Measurements from ENCODE around the gene DIP2B. TPM values are rescaled to one million over a fixed set of nuclear protein-coding genes. Genes with fewer than 3 reads are reported as not detected.
A peak's percentile ranks its signal among the peaks of the same experiment; 100 is the strongest.

The DIP2B gene
- total and polyA plus RNA-seq, 2 of the 13 experiments (the other 11 are each of a cell fraction or from before 2014, with no cell fraction given): 32.1 to 35.8 TPM

DNA sequence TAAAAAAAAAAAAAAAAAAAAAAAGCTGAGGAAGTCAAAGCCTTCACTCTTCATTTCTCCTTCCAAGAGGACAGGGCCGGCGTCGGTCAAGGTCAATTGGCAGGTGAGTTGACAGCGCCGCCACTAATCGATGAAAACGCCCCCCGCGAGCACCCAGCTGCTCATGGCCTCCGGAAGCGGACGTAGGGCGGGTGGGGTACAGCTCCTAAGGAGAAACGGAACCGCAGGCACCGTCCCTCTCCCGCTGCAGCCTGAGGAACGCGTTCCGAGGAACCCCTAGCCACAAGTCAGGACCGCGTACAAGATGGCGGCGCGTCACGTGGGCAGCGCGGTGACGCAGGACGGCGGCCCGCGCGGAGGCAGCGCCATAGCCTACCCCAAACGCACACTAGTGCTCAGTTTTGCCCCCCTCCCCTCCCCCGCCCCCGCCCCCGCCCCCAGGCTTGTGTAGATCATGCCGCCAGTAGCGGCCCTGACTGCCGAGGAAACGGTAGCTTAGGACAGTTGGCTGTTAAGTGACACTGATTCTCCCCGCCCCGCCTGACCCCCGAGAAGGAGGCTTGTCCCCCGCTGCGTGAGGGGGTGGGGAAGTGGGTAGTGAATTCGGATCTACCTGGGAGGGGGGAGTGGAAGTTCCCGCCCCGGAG, 259.0 kb downstream of the DIP2B start, which contains the start of gene ATF1 (continued):
- TF ChIP-seq, protein P1, sequence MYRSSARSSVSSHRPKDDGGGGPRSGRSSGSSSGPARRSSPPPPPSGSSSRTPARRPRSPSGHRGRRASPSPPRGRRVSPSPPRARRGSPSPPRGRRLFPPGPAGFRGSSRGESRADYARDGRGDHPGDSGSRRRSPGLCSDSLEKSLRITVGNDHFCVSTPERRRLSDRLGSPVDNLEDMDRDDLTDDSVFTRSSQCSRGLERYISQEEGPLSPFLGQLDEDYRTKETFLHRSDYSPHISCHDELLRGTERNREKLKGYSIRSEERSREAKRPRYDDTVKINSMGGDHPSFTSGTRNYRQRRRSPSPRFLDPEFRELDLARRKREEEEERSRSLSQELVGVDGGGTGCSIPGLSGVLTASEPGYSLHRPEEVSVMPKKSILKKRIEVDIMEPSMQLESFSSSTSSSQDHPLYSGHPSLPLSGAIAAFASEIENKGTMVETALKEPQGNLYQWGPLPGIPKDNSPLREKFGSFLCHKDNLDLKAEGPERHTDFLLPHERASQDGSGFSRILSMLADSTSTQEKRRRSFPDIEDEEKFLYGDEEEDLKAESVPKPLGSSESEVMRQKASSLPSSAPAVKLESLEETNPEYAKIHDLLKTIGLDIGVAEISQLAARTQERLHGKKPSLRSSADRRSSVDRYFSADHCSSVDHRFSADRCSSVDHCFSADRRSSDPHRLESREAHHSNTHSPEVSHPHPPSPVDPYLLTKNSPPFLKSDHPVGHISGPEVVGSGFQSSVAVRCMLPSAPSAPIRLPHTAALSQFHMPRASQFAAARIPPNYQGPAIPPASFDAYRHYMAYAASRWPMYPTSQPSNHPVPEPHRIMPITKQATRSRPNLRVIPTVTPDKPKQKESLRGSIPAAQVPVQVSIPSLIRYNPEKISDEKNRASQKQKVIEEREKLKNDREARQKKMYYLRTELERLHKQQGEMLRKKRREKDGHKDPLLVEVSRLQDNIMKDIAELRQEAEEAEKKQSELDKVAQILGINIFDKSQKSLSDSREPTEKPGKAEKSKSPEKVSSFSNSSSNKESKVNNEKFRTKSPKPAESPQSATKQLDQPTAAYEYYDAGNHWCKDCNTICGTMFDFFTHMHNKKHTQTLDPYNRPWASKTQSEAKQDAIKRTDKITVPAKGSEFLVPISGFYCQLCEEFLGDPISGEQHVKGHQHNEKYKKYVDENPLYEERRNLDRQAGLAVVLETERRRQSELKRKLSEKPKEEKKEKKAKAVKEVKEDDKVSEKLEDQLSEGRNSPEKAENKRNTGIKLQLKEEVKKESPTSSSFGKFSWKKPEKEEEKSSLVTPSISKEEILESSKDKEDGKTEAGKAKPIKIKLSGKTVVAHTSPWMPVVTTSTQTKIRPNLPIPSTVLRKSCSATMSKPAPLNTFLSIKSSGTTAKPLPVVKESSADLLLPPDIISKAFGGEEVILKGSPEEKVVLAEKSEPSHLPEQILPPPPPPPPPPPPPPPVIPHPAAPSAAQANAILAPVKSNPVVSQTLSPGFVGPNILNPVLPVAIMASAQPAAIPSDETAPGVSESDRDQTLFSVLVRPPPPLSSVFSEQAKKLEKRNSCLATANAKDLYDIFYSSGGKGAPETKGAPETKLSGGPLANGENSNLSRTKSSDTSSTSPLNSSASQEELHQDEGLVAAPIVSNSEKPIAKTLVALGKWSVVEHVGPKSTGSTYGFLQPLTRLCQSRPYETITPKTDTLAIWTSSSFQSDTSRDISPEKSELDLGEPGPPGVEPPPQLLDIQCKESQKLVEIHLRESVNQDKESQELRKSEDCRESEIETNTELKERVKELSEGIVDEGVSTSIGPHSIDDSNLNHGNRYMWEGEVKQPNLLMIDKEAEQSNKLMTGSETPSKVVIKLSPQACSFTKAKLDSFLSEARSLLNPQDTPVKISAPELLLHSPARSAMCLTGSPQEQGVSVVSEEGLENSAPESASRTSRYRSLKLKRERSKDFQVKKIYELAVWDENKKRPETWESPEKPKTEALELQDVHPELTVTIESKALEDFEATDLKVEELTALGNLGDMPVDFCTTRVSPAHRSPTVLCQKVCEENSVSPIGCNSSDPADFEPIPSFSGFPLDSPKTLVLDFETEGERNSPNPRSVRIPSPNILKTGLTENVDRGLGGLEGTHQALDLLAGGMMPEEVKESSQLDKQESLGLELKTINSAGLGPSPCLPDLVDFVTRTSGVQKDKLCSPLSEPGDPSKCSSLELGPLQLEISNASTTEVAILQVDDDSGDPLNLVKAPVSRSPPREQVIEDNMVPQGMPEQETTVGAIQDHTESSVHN (CRISPR knock-in tag; IDR thresholded peaks at IDR 0.05): no peak
- TF ChIP-seq, protein P2, sequence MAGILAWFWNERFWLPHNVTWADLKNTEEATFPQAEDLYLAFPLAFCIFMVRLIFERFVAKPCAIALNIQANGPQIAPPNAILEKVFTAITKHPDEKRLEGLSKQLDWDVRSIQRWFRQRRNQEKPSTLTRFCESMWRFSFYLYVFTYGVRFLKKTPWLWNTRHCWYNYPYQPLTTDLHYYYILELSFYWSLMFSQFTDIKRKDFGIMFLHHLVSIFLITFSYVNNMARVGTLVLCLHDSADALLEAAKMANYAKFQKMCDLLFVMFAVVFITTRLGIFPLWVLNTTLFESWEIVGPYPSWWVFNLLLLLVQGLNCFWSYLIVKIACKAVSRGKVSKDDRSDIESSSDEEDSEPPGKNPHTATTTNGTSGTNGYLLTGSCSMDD (CRISPR knock-in tag; IDR thresholded peaks at IDR 0.05): no peak
- TF ChIP-seq ZFY (CRISPR knock-in tag; IDR thresholded peaks at IDR 0.05) (peak; percentile 22; the same call in 1 of the 2 replicates), ZNF572 (CRISPR knock-in tag; IDR thresholded peaks at IDR 0.05) (no peak), XRCC5 (optimal IDR thresholded peaks at IDR 0.05; ENCODE audit: low read length) (no peak), KDM6A (CRISPR knock-in tag; IDR thresholded peaks at IDR 0.05; ENCODE audit: low read depth) (no peak), FOXK1 (CRISPR knock-in tag; IDR thresholded peaks at IDR 0.05; ENCODE audit: borderline replicate concordance, low read depth) (peak; percentile 25; the same call in 1 of the 2 replicates), PHF8 (CRISPR knock-in tag; IDR thresholded peaks at IDR 0.05) (peak; percentile 81), FOXK2 (IDR thresholded peaks at IDR 0.05) (no peak), AKAP8 (CRISPR knock-in tag; IDR thresholded peaks at IDR 0.05) (no peak), SRSF9 (IDR thresholded peaks at IDR 0.05; ENCODE audit: borderline replicate concordance, insufficient read depth, low read depth, low read length, poor library complexity, severe bottlenecking) (no peak), KLF11 (CRISPR knock-in tag; IDR thresholded peaks at IDR 0.05) (peak; percentile 28; the same call in 1 of the 2 replicates), PAX8 (CRISPR knock-in tag; IDR thresholded peaks at IDR 0.05; ENCODE audit: borderline replicate concordance) (no peak), MTF2 (CRISPR knock-in tag; IDR thresholded peaks at IDR 0.05; ENCODE audit: borderline replicate concordance) (peak; percentile 31; the same call in 1 of the 2 replicates), SIX4 (CRISPR knock-in tag; IDR thresholded peaks at IDR 0.05) (peak; percentile 16; the same call in 1 of the 2 replicates), SPEN (CRISPR knock-in tag; IDR thresholded peaks at IDR 0.05; ENCODE audit: low read depth) (peak; percentile 85; the same call in 1 of the 2 replicates)
- TF ChIP-seq, protein P3, sequence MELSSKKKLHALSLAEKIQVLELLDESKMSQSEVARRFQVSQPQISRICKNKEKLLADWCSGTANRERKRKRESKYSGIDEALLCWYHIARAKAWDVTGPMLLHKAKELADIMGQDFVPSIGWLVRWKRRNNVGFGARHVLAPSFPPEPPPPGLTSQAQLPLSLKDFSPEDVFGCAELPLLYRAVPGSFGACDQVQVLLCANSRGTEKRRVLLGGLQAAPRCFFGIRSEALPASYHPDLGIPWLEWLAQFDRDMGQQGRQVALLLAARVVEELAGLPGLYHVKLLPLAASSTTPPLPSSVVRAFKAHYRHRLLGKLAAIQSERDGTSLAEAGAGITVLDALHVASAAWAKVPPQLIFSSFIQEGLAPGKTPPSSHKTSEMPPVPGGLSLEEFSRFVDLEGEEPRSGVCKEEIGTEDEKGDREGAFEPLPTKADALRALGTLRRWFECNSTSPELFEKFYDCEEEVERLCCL (CRISPR knock-in tag; IDR thresholded peaks at IDR 0.05; ENCODE audit: borderline replicate concordance): no peak
- TF ChIP-seq, protein P4, sequence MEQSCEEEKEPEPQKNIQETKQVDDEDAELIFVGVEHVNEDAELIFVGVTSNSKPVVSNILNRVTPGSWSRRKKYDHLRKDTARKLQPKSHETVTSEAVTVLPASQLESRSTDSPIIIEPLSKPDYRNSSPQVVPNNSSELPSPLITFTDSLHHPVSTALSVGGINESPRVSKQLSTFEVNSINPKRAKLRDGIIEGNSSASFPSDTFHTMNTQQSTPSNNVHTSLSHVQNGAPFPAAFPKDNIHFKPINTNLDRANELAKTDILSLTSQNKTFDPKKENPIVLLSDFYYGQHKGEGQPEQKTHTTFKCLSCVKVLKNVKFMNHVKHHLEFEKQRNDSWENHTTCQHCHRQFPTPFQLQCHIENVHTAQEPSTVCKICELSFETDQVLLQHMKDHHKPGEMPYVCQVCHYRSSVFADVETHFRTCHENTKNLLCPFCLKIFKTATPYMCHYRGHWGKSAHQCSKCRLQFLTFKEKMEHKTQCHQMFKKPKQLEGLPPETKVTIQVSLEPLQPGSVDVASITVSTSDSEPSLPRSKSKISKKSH (CRISPR knock-in tag; IDR thresholded peaks at IDR 0.05; ENCODE audit: borderline replicate concordance): peak; percentile 61; the same call in 1 of the 2 replicates
